ENCODE measurements around the gene PACSIN1. TPM values are rescaled to one million over a fixed set of nuclear protein-coding genes. Genes with fewer than 3 reads are reported as not detected.

PACSIN1 gene
- polyA plus RNA-seq, 1 donor from 2014 or later: 3.1 TPM

GRCh38 chr6:34475767-34476328 is 10.0 kb downstream of the PACSIN1 start:
- Histone ChIP-seq H3K9me2 (ENCODE audit: insufficient read depth, low read length) (no peaks in the 10 kb centered on the region), H3K36me3 (ENCODE audit: insufficient read depth, low read length) (no peaks in the 10 kb centered on the region), H3F3A (ENCODE audit: insufficient read depth, low read length, poor library complexity, severe bottlenecking) (no peaks in the 10 kb centered on the region), H3K27ac (ENCODE audit: low read length) (no peak overlapping the region), H3K9me3 (ENCODE audit: low read length) (no peaks in the 10 kb centered on the region), H3K4me3 (ENCODE audit: low read length) (no peak overlapping the region), H3K9ac (ENCODE audit: low read length) (no peak overlapping the region), H3K27me3 (ENCODE audit: insufficient read depth, low read depth, low read length) (no peaks in the 10 kb centered on the region), H2AFZ (ENCODE audit: low read depth, low read length) (no peak overlapping the region), H3K4me2 (ENCODE audit: low read length) (no peak overlapping the region), H4K20me1 (ENCODE audit: insufficient read depth) (no peaks in the 10 kb centered on the region), H3K79me2 (replicated peaks; ENCODE audit: insufficient read depth, low read length) (no peaks in the 10 kb centered on the region)
- TF ChIP-seq CTCF (IDR thresholded peaks at IDR 0.05; ENCODE audit: poor library complexity, severe bottlenecking): no peak
- no peak for TF ChIP-seq MXI1 (conservative IDR thresholded peaks at IDR 0.05; ENCODE audit: poor library complexity, severe bottlenecking)
- no peak for TF ChIP-seq RAD21 (conservative IDR thresholded peaks at IDR 0.05)
- no peak for TF ChIP-seq EP300 (conservative IDR thresholded peaks at IDR 0.05; ENCODE audit: poor library complexity, severe bottlenecking)
- TF ChIP-seq EZH2 (IDR thresholded peaks at IDR 0.05; ENCODE audit: borderline replicate concordance, insufficient read depth, low read length, poor library complexity, severe bottlenecking): no peak
- TF ChIP-seq REST (IDR thresholded peaks at IDR 0.05; ENCODE audit: borderline replicate concordance): no peak
- TF ChIP-seq SMC3 (conservative IDR thresholded peaks at IDR 0.05; ENCODE audit: poor library complexity): no peak
- no peak for TF ChIP-seq TAF1 (IDR thresholded peaks at IDR 0.05; ENCODE audit: low read depth)
- no peak for TF ChIP-seq POLR2AphosphoS5 (IDR thresholded peaks at IDR 0.05)

- TF ChIP-seq RAD21 (conservative IDR thresholded peaks at IDR 0.05) (no peak), CTCF (IDR thresholded peaks at IDR 0.05; ENCODE audit: poor library complexity, severe bottlenecking) (no peak), TAF1 (IDR thresholded peaks at IDR 0.05; ENCODE audit: low read depth) (no peak), MXI1 (conservative IDR thresholded peaks at IDR 0.05; ENCODE audit: poor library complexity, severe bottlenecking) (no peak), SMC3 (conservative IDR thresholded peaks at IDR 0.05; ENCODE audit: poor library complexity) (no peak)
- no peak overlapping the region for H3K9ac ChIP-seq (ENCODE audit: low read length)
- H4K20me1 ChIP-seq (ENCODE audit: insufficient read depth): no peaks in the 10 kb centered on the region
- no peaks in the 10 kb centered on the region for H3K79me2 ChIP-seq (replicated peaks; ENCODE audit: insufficient read depth, low read length)
- no peak overlapping the region for H2AFZ ChIP-seq (ENCODE audit: low read depth, low read length)
- no peak overlapping the region for H3K4me2 ChIP-seq (ENCODE audit: low read length)
- no peaks in the 10 kb centered on the region for H3F3A ChIP-seq (ENCODE audit: insufficient read depth, low read length, poor library complexity, severe bottlenecking)
- no peaks in the 10 kb centered on the region for H3K9me2 ChIP-seq (ENCODE audit: insufficient read depth, low read length)
- no peaks in the 10 kb centered on the region for H3K27me3 ChIP-seq (ENCODE audit: insufficient read depth, low read depth, low read length)
- no peaks in the 10 kb centered on the region for H3K36me3 ChIP-seq (ENCODE audit: insufficient read depth, low read length)
- H3K9me3 ChIP-seq (ENCODE audit: low read length): no peaks in the 10 kb centered on the region
- no peak overlapping the region for H3K27ac ChIP-seq (ENCODE audit: low read length)
- no peak overlapping the region for H3K4me3 ChIP-seq (ENCODE audit: low read length)
These were observed 10.6 kb downstream of the PACSIN1 start for GRCh38 chr6:34476447-34476846.
